Ammon's horn (tissue), 1 donor: Measurements from ENCODE around the gene JARID2.
A peak's percentile ranks its signal among the peaks of the same experiment; 100 is the strongest.

ENCODE experiments used
- DNase-seq: peaks from one replicate; pipeline ENCODE4 v3.0.0-alpha.2; 2016; ENCODE audit warnings: low spot score

JARID2 gene

GRCh38 chr6:15335916-15336315 lies 90.0 kb downstream of the JARID2 start:
- DNase-seq: no peak

DNA sequence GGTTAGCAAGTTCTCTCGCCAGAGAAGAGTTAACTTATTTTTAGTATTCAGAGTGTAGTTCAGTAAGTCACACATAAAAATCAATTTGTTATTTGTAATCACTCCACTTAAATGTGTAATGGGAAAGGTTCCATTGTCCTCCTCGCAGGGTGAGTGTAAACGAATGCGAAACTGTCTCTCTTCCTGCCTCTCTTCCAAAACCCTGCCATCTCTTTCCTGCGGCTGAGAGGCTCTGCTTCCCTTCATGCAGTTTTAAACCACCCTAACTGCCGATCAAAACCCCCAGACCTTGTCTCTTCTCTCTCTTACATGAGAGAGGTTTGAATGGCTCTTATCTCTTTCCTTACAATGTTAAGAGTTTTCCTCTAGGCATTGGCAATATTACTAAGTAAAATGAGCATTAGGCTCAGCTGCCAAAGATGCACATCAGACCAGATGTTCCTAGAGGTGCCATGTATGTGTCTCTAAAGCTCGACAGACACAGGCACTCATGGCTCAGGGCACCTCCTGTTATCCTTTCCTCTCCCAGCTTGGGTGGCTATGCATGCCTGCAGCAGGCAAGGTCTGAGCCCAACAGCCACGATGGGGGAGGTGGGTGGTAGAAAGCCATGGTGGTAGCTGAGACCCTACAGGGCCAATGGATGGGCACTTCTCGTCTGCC lies 91.2 kb downstream of the JARID2 start:
- DNase-seq: no peak

- no peak for DNase-seq
Measured at GRCh38 chr6:15337582-15337981, 91.7 kb downstream of the JARID2 start.

DNA sequence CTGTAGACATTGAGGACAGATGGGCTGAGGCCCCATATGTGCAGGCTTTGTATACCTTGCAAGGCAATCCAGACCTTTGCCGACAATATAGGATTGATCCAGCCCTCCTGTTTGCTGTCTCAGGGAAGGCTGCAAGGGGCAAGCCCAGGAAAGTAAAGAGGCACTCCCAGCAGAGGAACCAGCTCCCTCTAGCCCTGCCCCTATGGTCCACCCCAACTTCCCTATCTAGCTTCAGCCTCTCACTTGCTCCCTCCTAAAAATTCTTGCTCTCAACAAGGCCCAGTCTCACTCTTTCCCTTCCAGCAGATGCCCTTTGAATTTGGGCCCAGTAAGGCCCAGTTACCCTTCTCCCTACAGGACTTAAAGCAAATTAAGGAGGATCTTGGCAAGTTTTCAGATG lies 92.6 kb downstream of the JARID2 start:
- DNase-seq: no peak

DNA sequence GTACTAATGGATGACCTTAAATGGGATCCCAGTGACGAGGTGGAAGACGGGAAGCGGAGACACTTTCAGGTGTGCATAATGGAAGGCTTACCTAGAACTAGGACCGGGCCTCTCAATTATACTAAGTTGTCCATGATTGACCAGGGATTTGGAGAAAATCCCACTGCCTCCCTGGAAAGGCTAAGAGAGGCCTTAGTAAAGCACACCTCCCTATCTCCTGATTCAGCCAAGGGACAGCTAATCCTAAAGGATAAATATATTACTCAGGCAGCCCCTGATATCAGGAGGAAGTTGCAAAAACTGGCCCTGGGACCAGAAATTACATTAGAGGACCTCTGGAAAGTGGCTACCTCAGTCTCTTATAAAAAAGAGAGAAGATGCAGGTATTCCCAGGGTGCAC lies 93.2 kb downstream of the JARID2 start:
- no peak for DNase-seq

DNA sequence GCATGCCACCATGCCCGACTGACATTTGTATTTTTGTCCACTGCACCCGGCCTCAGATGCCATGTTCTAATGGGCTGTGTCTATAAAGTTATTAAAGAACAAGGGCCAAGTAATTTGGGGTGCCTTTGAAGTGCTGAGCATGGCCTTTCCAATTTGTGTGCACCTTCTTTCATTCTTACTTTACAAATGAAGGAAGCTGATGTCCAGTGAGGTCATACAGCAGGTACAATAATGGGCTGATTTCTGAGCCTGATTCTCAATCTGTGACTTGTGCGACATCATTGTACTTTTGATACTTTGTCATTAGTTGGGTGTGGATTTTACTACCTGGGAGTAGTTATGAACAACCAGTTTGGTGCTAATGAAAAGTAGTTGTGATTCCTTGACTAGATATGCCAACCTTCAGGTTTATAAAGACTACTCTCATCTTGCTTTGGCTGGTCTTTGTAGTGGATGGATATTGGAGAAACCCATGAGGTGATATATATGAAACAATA lies 94.3 kb downstream of the JARID2 start:
- DNase-seq: no peak

DNA sequence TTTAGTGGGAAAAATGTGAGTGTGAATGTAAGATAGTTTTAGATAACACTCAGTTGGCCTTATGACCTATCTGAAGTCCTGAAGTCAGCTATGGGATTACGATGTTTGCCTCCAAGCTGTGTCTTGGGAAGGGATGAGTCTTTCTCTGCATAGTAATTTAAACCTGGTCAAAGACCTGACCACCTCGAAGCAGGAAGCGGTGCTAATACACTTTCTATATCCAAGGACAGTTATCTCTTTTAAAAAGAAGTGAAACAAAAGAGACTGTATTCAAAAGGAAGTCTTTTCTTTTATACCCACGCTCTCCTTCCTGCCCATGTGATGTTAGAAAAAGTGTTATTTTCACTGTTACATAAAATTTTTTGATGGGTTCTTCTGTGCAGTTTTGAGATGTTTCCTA lies 94.9 kb downstream of the JARID2 start:
- no peak for DNase-seq

DNA sequence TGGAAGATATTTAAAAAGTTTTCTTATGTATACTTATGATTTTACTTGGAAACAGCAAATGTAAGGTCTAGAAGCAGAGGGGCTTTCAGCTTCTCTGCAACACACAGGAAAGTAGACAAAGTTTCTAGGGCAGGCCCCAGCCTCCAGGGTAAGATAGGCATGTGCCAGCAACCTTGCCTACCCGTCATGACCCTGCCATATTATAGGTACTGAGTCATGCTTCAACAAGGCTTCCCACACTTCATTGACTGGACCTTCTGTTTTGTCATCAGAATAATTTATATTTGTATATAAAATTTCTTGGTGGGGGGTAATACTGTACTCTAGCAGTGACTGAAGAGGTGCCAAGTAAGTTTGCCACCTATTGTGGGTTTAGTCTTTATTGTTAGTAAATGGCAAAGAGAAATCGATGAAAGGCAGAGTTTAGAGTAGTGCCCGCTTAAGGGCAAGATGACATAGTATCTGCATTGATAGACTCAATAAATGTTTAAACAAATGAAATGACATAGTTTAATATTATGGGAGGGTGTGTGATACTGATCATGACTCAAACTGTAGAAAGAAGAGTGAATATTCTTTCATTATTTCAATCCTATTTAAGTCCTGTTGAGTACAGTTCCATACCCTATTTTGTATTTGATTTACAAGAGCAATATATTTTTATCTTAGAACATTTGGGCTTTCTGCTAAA lies 95.6 kb downstream of the JARID2 start:
- no peak for DNase-seq

DNA sequence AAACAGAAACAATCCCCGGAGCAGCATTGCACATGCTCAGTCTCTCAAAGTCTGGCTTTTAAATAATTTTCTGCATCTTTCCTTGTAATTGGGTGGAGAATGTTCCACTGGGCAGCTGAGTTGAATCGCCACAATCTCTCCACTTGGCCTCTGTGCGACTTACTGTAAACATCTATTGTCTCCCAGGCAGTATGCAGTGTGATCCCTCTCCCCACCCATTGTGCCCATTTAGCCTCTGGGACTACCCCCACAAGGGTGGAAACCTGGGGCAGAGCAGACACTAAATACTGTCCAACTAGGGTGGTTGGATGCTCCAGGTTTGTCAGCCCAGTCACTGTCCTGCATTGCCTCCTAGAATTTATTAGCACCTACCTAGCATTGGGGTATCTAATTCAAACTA lies 96.2 kb downstream of the JARID2 start:
- no peak for DNase-seq

DNA sequence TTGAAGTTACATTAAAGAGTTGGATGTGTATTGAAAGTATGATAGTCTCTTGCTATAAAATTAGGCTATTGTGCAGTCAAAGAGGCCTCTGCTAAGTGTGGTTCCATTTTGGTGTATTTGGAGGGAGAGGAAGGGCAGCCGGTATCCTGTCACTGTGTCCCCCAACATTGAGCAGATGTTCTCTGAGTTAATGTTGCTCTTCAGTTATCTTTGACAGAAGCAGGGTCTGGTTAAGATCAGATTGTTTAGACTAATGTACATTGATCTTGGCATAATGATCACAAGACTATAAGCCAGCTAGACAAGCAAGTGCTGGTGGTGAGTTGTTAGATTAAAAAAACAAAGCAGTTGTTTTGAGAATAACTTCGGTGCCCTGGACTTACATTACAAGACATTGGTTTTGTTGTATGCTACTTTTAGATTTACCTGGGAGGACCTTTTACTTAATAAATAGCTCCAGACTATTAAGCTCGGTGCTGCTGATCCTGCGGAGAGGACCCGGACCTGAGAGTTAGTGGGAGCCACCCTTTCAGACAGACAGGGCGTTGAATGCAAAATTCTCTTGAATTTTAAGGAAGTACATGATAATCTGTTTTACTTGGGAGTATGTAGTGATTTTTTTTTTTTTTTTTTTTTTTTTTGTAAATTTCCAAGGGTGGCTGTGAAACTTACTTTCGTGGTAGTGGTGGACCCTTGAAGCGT lies 97.8 kb downstream of the JARID2 start:
- no peak for DNase-seq

- DNase-seq: no peak
Measured at GRCh38 chr6:15344192-15344519, 98.3 kb downstream of the JARID2 start.

DNA sequence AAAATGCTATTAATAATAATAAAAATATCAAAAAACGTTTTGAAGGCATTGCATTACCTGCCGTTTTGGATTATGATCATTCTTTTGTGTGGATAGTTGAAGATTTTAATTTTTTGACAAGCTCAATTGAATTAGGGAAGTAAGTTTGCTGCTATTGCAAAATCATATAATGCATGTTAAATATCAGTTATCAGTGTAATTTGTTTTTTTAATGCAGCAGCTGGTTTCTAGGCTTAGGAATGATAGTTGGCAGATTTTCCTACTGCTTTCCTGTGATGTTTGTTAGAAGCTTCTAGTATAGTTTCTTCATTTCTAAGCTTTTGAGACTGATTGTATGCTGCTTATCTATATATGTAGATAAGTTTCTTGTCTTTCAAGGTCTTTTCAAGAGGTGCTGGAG lies 99.0 kb downstream of the JARID2 start:
- DNase-seq: no peak

DNA sequence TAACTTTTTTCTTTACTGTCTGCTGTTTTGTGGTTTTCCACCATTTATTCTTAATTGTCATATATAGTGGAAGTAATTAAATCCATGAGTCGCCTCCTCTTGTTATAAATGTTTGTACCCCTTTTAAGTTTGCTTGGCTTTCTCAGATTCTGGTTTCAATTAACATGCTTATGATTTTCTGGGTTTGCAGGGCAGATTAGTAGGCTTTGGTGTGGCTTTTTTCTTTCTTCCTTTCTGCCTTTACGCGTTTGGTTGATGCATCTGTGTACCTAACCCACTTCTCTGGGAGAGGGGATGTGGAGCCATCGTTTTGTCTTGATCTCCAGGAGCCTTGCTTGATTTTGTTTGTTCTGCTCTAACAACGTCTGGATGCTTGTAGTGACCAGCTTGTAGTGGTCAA lies 100.4 kb downstream of the JARID2 start:
- DNase-seq: no peak

DNA sequence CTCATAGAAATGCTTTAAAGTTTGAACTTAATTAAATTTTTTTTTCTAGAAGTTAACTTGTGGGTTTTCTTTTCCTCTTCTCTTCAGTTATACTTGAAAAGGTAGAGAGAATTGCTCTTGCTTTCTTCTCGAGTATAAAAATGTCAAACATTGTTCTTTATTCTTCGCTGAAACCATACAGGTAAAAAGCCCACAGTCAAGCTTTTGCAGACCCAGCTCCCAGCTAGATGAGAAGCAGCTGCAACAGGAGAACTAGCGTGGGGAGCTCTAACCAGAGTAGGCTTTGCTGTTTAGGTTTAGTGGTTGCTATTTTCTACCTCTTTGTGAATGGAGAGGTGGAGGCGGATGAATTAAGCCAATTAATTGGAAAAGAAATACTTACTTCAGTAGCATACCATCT lies 102.7 kb downstream of the JARID2 start:
- DNase-seq: no peak

GRCh38 chr6:15349379-15349778 lies 103.5 kb downstream of the JARID2 start:
- no peak for DNase-seq

- DNase-seq: no peak
Measured at GRCh38 chr6:15350386-15351083, 104.7 kb downstream of the JARID2 start.

GRCh38 chr6:15351631-15352030 lies 105.8 kb downstream of the JARID2 start:
- DNase-seq: peak; percentile 58

GRCh38 chr6:15352220-15352619 lies 106.4 kb downstream of the JARID2 start:
- DNase-seq: no peak

DNA sequence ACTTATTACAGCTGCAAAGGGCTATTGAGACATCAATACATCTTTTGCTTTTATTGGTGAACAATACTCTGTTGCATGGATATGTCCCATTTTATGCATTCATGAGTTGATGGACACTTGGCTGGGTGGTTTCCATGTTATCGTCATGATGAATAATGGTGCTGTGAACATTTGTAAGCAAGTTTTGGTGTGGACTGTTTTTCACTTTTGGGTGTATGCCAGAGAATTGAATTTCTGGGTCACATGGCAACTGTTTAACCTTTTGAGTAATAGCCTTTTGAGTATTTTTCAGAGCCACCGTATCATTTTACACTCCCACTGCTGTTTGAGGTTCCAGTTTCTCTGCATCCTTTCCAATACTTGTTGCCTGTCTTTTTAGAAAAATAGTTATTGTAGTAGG lies 107.0 kb downstream of the JARID2 start:
- DNase-seq: no peak

- no peak for DNase-seq
Measured at GRCh38 chr6:15355683-15356099, 109.8 kb downstream of the JARID2 start.

- DNase-seq: no peak
Measured at GRCh38 chr6:15356179-15356578, 110.3 kb downstream of the JARID2 start.

DNA sequence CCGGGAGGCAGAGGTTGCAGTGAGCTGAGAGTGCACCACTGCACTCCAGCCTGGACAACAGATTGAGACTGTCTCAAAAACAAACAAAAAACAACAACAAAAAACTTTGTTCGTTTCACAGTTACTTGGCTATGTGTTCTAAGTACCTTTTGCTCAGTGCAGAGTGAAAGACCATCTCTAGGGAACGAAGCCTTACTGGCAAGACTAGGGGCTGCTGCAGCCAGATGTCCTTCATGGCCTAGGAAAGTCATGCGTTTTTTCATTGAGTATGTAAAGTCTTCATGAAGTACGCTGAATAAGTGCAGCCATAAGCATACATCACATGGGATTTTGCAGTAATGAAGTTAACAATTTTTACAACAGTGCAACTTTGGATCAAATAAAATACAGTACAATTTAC lies 111.1 kb downstream of the JARID2 start:
- no peak for DNase-seq

- no peak for DNase-seq
Measured at GRCh38 chr6:15357782-15358181, 111.9 kb downstream of the JARID2 start.
